ENCODE data around the gene TOR1B. TPM values are rescaled to one million over a fixed set of nuclear protein-coding genes. Genes with fewer than 3 reads are reported as not detected.
"Not testable (repeated sequence)": the region's sequence is repeated elsewhere in the genome, so short reads cannot be mapped to it uniquely, and the experiment has no call there.

The TOR1B gene
- total and polyA plus RNA-seq, 2 donors from 2014 or later = 10.1 to 21.4 TPM

DNA sequence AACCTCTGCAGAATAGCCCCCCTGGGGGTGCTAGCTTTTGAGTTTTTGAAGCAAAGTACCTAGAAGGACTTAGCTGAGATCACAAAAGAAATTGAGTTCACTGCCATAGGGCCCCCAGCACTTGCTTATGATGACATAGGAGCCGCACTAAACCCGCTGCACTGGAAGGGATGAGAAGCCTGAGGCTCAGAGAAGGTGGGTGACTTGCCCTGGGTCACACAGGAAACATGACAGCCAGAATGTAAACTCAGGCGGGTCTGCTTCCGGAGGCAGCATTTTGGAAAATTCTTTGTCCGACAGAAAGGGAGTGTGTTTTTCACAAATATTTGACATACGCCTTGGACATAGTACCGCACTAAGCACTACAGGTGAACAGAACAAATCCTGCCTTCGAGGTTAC, 8.4 kb upstream of the TOR1B start:
- DNase-seq (no peak), FAIRE-seq (no peak)
- TF ChIP-seq, protein P1, sequence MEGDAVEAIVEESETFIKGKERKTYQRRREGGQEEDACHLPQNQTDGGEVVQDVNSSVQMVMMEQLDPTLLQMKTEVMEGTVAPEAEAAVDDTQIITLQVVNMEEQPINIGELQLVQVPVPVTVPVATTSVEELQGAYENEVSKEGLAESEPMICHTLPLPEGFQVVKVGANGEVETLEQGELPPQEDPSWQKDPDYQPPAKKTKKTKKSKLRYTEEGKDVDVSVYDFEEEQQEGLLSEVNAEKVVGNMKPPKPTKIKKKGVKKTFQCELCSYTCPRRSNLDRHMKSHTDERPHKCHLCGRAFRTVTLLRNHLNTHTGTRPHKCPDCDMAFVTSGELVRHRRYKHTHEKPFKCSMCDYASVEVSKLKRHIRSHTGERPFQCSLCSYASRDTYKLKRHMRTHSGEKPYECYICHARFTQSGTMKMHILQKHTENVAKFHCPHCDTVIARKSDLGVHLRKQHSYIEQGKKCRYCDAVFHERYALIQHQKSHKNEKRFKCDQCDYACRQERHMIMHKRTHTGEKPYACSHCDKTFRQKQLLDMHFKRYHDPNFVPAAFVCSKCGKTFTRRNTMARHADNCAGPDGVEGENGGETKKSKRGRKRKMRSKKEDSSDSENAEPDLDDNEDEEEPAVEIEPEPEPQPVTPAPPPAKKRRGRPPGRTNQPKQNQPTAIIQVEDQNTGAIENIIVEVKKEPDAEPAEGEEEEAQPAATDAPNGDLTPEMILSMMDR (IDR thresholded peaks at IDR 0.05; ENCODE audit: borderline replicate concordance, extremely low read depth, insufficient read depth) = no peak
- no peak overlapping the region for H3K4me3 ChIP-seq (ENCODE audit: low read length in 3 of 3)
- H3K36me3 ChIP-seq (ENCODE audit: control insufficient read depth in 2 of 3, insufficient read depth in 3 of 3, low read length in 3 of 3) = no peaks in the 10 kb centered on the region
- H3K9me3 ChIP-seq (ENCODE audit: control insufficient read depth in 2 of 3, insufficient read depth in 1 of 3, low read length in 3 of 3) = no peaks in the 10 kb centered on the region
- no peaks in the 10 kb centered on the region for H3K27me3 ChIP-seq (ENCODE audit: control insufficient read depth, insufficient read depth, low read length)
- intact Hi-C loops (cut with DNase I) = no loop called here
- H3K9ac ChIP-seq (ENCODE audit: low read length in 3 of 3) = no peak overlapping the region
- no peak overlapping the region for H3K27ac ChIP-seq (ENCODE audit: low read depth in 2 of 2, low read length in 2 of 2)
- no peaks in the 10 kb centered on the region for H3K4me1 ChIP-seq (ENCODE audit: control insufficient read depth in 2 of 3, insufficient read depth in 2 of 3, low read depth in 1 of 3, low read length in 3 of 3)

DNA sequence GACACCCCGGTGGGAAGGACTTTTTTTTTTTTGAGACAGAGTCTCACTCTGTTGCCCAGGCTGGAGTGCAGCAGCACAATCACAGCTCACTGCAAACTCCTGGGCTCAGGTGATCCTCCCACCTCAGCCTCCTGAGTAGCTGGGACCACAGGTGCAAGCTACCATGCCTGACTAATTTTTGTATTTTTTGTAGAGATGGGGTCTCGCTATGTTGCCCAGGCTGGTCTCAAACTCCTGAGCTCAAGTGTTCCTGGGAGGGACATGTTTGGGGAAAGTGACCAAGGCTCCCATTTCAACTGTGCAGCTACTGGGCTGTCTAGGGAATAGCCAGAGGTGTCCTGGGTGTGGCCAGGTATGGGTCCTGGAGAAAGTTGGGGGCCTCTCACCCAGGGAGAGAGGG, 7.0 kb upstream of the TOR1B start:
- intact Hi-C loops (cut with DNase I); H3K9me3 ChIP-seq (ENCODE audit: control insufficient read depth in 2 of 3, insufficient read depth in 1 of 3, low read length in 3 of 3); DNase-seq; H3K4me3 ChIP-seq (ENCODE audit: low read length in 3 of 3); H3K4me1 ChIP-seq (ENCODE audit: control insufficient read depth in 2 of 3, insufficient read depth in 2 of 3, low read depth in 1 of 3, low read length in 3 of 3); H3K27me3 ChIP-seq (ENCODE audit: control insufficient read depth, insufficient read depth, low read length); H3K27ac ChIP-seq (ENCODE audit: low read depth in 2 of 2, low read length in 2 of 2); H3K9ac ChIP-seq (ENCODE audit: low read length in 3 of 3); H3K36me3 ChIP-seq (ENCODE audit: control insufficient read depth in 2 of 3, insufficient read depth in 3 of 3, low read length in 3 of 3); FAIRE-seq: not testable (repeated sequence)

DNA sequence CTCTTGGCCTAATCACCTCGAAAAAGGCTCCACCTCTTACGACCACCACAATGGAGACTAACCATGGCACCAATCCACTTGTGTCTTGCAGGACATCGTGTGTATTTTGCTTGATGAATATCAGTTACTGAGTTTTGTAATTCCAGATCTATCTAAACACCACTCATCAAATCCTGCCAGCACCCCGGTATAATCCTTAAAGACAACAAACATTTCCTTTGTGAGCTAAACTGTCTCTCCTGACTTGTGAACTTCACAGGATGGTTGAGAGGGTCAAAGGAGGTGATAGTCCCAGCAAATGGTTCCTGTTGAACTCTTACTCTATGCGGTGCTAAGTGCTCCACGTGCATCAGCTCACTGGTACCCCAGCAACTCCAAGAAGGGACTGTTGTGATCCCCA, 4.0 kb upstream of the TOR1B start:
- Histone ChIP-seq H3K27ac (ENCODE audit: low read depth in 2 of 2, low read length in 2 of 2) (no peak overlapping the region), H3K27me3 (ENCODE audit: control insufficient read depth, insufficient read depth, low read length) (no peaks in the 10 kb centered on the region), H3K9ac (ENCODE audit: low read length in 3 of 3) (no peak overlapping the region), H3K4me1 (ENCODE audit: control insufficient read depth in 2 of 3, insufficient read depth in 2 of 3, low read depth in 1 of 3, low read length in 3 of 3) (peaks cover 0 to 4% (median 4%) of the 10 kb centered on the region in 3 donors), H3K36me3 (ENCODE audit: control insufficient read depth in 2 of 3, insufficient read depth in 3 of 3, low read length in 3 of 3) (no peaks in the 10 kb centered on the region), H3K4me3 (ENCODE audit: low read length in 3 of 3) (no peak overlapping the region), H3K9me3 (ENCODE audit: control insufficient read depth in 2 of 3, insufficient read depth in 1 of 3, low read length in 3 of 3) (no peaks in the 10 kb centered on the region)
- DNase-seq (no peak), FAIRE-seq (no peak)
- TF ChIP-seq, protein P1 (IDR thresholded peaks at IDR 0.05; ENCODE audit: borderline replicate concordance, extremely low read depth, insufficient read depth) = no peak
- intact Hi-C loops (cut with DNase I) = no loop called here

DNA sequence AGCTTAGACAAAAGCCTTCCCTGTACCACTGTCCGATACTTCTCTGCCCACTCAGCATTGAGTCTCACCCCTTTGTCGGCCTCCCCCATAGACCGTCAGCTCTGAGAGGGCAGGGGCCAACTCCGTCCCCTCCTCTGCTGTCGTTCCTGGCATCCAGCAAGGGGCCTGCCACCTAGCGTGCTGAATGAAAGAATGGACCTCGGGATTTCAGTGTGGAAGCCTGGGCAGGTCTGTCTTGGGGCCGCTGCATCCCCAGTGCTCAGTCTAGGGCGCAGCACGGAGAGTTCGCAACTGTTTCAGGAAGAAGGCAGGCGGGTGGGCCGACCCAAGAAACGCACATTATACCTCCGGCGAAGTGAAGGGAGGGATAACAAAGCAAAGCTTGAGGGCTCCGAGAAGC, 1.5 kb upstream of the TOR1B start:
- no peaks in the 10 kb centered on the region for H3K9me3 ChIP-seq (ENCODE audit: control insufficient read depth in 2 of 3, insufficient read depth in 1 of 3, low read length in 3 of 3)
- intact Hi-C loops (cut with DNase I) = no loop called here
- FAIRE-seq (no peak), DNase-seq (no peak)
- H3K27me3 ChIP-seq (ENCODE audit: control insufficient read depth, insufficient read depth, low read length) = no peaks in the 10 kb centered on the region
- peaks cover 0 to 7% (median 6%) of the 10 kb centered on the region in 3 donors for H3K4me1 ChIP-seq (ENCODE audit: control insufficient read depth in 2 of 3, insufficient read depth in 2 of 3, low read depth in 1 of 3, low read length in 3 of 3)
- H3K36me3 ChIP-seq (ENCODE audit: control insufficient read depth in 2 of 3, insufficient read depth in 3 of 3, low read length in 3 of 3) = no peaks in the 10 kb centered on the region
- no peak overlapping the region for H3K9ac ChIP-seq (ENCODE audit: low read length in 3 of 3)
- TF ChIP-seq, protein P1 (IDR thresholded peaks at IDR 0.05; ENCODE audit: borderline replicate concordance, extremely low read depth, insufficient read depth) = no peak
- no peak overlapping the region for H3K27ac ChIP-seq (ENCODE audit: low read depth in 2 of 2, low read length in 2 of 2)
- H3K4me3 ChIP-seq (ENCODE audit: low read length in 3 of 3) = no peak overlapping the region

All from kidney (tissue), 14 donors.